OCI-LY7 (cell line): ENCODE results near the gene EVC. TPM values are rescaled to one million over a fixed set of nuclear protein-coding genes. Genes with fewer than 3 reads are reported as not detected.

Experiments
- BruUV-seq: library from RNA; stranded (reverse); fragments of 400-500 nt; replicated peaks from 2 replicates; lab custom pipeline; 2021; lab: Mats Ljungman, UMichigan
- CTCF ChIA-PET: fragments of 300-600 bp; sonication (Branson Sonifier 250); formaldehyde crosslinking; loops from one replicate; lab custom pipeline; 2022; ENCODE audit warnings: antibody characterized with exemption; ENCODE audit not compliant: unreplicated experiment; lab: Charles Lee
- POLR2A ChIA-PET: fragments of 300-600 bp; sonication (Branson Sonifier 250); formaldehyde crosslinking; loops from one replicate; lab custom pipeline; 2022; ENCODE audit warnings: antibody characterized with exemption; lab: Charles Lee
- DNase-seq: peaks from one replicate; pipeline ENCODE4 v3.0.0-alpha.2; 2015; ENCODE audit warnings: low spot score
- H2AFZ ChIP-seq: fragments of 200-600 bp; sonication (generic), shearing (Covaris generic); 2 replicates; pipeline ENCODE4 v1.6.1; 2014; ENCODE audit warnings: mild to moderate bottlenecking, antibody characterized with exemption, low read length, moderate library complexity
- H3K27ac ChIP-seq: fragments of 200-600 bp; sonication (generic); 2 replicates; pipeline ENCODE4 v1.5.1; 2014; ENCODE audit warnings: mixed run types, low read depth, mild to moderate bottlenecking, moderate library complexity, low read length, inconsistent platforms; ENCODE audit not compliant: poor library complexity, severe bottlenecking
- H3K36me3 ChIP-seq: fragments of 200-600 bp; sonication (generic); 2 replicates; pipeline ENCODE4 v1.6.1; 2014; ENCODE audit warnings: mild to moderate bottlenecking, antibody characterized with exemption, low read length, moderate library complexity, mixed read lengths; ENCODE audit not compliant: insufficient read depth
- H3K4me1 ChIP-seq: fragments of 200-600 bp; sonication (generic); 2 replicates; pipeline ENCODE4 v1.5.1; 2014; ENCODE audit warnings: mild to moderate bottlenecking, low read length; ENCODE audit not compliant: insufficient read depth, poor library complexity, severe bottlenecking
- H3K4me2 ChIP-seq: fragments of 200-600 bp; sonication (generic); 2 replicates; pipeline ENCODE4 v1.6.1; 2014; ENCODE audit warnings: mild to moderate bottlenecking, low read length
- H3K4me3 ChIP-seq: fragments of 200-600 bp; sonication (generic); 2 replicates; pipeline ENCODE4 v1.5.1; 2014; ENCODE audit warnings: mild to moderate bottlenecking, low read depth, low read length; ENCODE audit not compliant: poor library complexity, severe bottlenecking
- H3K79me2 ChIP-seq: fragments of 200-600 bp; sonication (generic); 2 replicates; pipeline ENCODE4 v1.6.1; 2016; ENCODE audit warnings: low read depth, mild to moderate bottlenecking, low read length, moderate library complexity, mixed read lengths; ENCODE audit not compliant: insufficient read depth
- H3K9me2 ChIP-seq: fragments of 200-600 bp; sonication (generic); 2 replicates; pipeline ENCODE4 v1.6.1; 2016; ENCODE audit warnings: mild to moderate bottlenecking, low read length, mixed read lengths; ENCODE audit not compliant: insufficient read depth
- H3K9me3 ChIP-seq: fragments of 200-600 bp; sonication (generic); 2 replicates; pipeline ENCODE4 v1.6.1; 2014; ENCODE audit warnings: mild to moderate bottlenecking, mixed run types, low read length, mixed read lengths
- H4K20me1 ChIP-seq: fragments of 200-600 bp; sonication (generic); 2 replicates; pipeline ENCODE4 v1.6.1; 2014; ENCODE audit warnings: mild to moderate bottlenecking, antibody characterized with exemption, low read length, moderate library complexity, mixed read lengths; ENCODE audit not compliant: insufficient read depth
- EZH2phosphoT487 ChIP-seq: fragments of 200-600 bp; sonication (generic); IDR thresholded peaks from 2 replicates; pipeline ENCODE4 v1.6.1; 2018; ENCODE audit warnings: low read depth, borderline replicate concordance, mild to moderate bottlenecking, mixed run types, antibody characterized with exemption, low read length, moderate library complexity, mixed read lengths
- intact Hi-C: fragments of 100-400 bp; cut with micrococcal nuclease; formaldehyde crosslinking; loops from one replicate; pipeline ENCODE4 v1.10.0; 2022; ENCODE audit not compliant: unreplicated experiment
- total RNA-seq, 2 experiments: library from RNA; depleted of rRNA in 1 of 2; stranded (reverse); fragments of >200 nt in 1 of 2; shearing (Covaris generic) in 1 of 2; gene quantifications; 2 replicates each; pipeline ENCODE4 v1.2.3, GENCODE V29; 2014 to 2022
- TF ChIP-seq, protein P1 (sequence below): fragments of 200-600 bp; sonication (generic); conservative IDR thresholded peaks from 2 replicates; pipeline ENCODE4 v1.5.1; 2014; ENCODE audit warnings: mild to moderate bottlenecking, antibody characterized with exemption, low read length, moderate library complexity, mixed read lengths

Gene EVC
- total RNA-seq, 2 experiments from 2014 or later, result not detected

DNA sequence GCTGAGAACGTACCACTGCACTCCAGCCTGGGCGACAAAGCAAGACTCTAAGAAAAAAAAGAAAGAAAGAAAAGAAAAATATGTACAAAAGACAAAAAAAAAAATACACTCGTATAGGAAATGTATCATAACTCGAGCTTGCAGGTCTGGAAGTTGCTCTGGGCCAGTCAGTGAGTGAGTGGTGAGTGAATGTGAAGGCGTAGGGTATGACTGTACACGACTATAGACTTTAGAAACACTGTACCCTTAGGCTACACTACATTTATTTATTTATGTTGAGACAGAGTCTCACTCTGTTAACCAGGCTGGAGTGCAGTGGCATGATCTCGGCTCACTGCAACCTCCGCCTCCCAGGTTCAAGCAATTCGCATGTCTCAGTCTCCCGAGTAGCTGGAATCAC is 32.0 kb upstream of the EVC start:
- ChIA-PET POLR2A (interaction anchor here (1.0 kb wide), 1 partner anchor 11 kb away, joined by 6 read pairs; no protein-coding TSS in a partner anchor), CTCF (no interaction called here)
- Histone ChIP-seq H4K20me1 (no peaks in the 10 kb centered on the region), H2AFZ (no peak overlapping the region), H3K79me2 (no peaks in the 10 kb centered on the region), H3K27ac (no peak overlapping the region), H3K9me2 (no peaks in the 10 kb centered on the region), H3K4me3 (no peak overlapping the region), H3K4me2 (no peak overlapping the region), H3K4me1 (no peaks in the 10 kb centered on the region), H3K9me3 (no peaks in the 10 kb centered on the region), H3K36me3 (no peaks in the 10 kb centered on the region)
- no TSS peak for BruUV-seq
- intact Hi-C loops, result no loop called here
- no peak for DNase-seq
- no peak for TF ChIP-seq EZH2phosphoT487
- TF ChIP-seq, protein P1, sequence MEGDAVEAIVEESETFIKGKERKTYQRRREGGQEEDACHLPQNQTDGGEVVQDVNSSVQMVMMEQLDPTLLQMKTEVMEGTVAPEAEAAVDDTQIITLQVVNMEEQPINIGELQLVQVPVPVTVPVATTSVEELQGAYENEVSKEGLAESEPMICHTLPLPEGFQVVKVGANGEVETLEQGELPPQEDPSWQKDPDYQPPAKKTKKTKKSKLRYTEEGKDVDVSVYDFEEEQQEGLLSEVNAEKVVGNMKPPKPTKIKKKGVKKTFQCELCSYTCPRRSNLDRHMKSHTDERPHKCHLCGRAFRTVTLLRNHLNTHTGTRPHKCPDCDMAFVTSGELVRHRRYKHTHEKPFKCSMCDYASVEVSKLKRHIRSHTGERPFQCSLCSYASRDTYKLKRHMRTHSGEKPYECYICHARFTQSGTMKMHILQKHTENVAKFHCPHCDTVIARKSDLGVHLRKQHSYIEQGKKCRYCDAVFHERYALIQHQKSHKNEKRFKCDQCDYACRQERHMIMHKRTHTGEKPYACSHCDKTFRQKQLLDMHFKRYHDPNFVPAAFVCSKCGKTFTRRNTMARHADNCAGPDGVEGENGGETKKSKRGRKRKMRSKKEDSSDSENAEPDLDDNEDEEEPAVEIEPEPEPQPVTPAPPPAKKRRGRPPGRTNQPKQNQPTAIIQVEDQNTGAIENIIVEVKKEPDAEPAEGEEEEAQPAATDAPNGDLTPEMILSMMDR, result no peak

DNA sequence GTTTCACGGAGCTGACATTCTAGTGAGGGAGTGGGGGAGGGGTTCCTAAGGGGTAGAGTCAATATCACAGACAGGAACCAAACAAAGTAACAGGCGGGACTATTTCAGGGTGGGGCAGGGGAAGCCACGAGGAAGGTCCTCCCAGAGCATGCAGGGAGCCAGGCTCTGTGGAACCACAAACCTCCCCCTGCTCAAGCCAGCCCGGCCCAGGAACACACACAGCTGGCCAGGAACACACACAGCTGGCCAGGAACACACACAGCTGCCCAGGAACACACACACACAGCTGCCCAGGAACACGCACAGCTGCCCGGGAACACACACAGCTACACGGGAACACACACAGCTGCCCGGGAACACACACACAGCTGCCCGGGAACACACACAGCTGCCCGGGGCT is 27.4 kb upstream of the EVC start:
- Histone ChIP-seq H3K9me3 (no peaks in the 10 kb centered on the region), H3K36me3 (no peaks in the 10 kb centered on the region), H3K27ac (no peak overlapping the region), H3K4me2 (no peak overlapping the region), H3K9me2 (no peaks in the 10 kb centered on the region), H3K79me2 (no peaks in the 10 kb centered on the region), H3K4me1 (no peaks in the 10 kb centered on the region), H4K20me1 (no peaks in the 10 kb centered on the region), H3K4me3 (no peak overlapping the region), H2AFZ (no peak overlapping the region)
- CTCF ChIA-PET, result no interaction called here
- POLR2A ChIA-PET, result interaction anchor here (1.3 kb wide), 1 partner anchor 23 kb away, joined by 3 read pairs; no protein-coding TSS in a partner anchor
- intact Hi-C loops, result no loop called here
- no peak for DNase-seq
- BruUV-seq, result no TSS peak
- TF ChIP-seq EZH2phosphoT487, result no peak
- TF ChIP-seq, protein P1, result no peak

DNA sequence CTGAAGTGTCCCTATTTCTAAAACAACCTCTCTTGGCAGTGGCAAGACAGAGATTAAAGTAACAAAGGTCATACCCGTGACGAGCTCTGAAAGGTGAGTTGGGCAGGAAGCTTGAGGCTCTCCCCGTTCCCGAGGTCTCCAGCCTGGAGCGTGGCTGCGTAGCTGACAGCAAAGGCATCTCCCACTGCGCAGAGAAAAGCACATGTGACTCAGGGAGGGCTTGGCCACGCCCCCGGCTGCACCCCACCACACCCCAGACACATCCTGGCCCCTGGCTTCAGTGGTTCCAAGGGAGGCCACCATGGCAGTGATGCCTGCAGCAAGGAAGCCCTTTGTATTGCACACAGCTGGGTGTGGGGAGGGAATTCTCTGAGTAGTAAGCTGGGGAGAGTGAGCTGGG is 25.7 kb upstream of the EVC start:
- H3K27ac ChIP-seq, result no peak overlapping the region
- H3K79me2 ChIP-seq, result no peaks in the 10 kb centered on the region
- no peaks in the 10 kb centered on the region for H3K9me2 ChIP-seq
- H3K36me3 ChIP-seq, result no peaks in the 10 kb centered on the region
- no peak for TF ChIP-seq EZH2phosphoT487
- TF ChIP-seq, protein P1, result no peak
- POLR2A ChIA-PET, result no interaction called here
- H3K4me3 ChIP-seq, result no peak overlapping the region
- CTCF ChIA-PET, result no interaction called here
- no TSS peak for BruUV-seq
- no peak overlapping the region for H3K4me2 ChIP-seq
- no peaks in the 10 kb centered on the region for H3K4me1 ChIP-seq
- H2AFZ ChIP-seq, result no peak overlapping the region
- H3K9me3 ChIP-seq, result no peaks in the 10 kb centered on the region
- DNase-seq, result no peak
- intact Hi-C loops, result no loop called here
- H4K20me1 ChIP-seq, result no peaks in the 10 kb centered on the region
